ENCODE results near the gene REN. TPM values are rescaled to one million over a fixed set of nuclear protein-coding genes. Genes with fewer than 3 reads are reported as not detected.

Gene REN
- total and polyA plus RNA-seq, 2 of the 8 experiments (the other 6 are each of a cell fraction or from before 2014, with no cell fraction given), result 0.05 TPM; not detected in 1

DNA sequence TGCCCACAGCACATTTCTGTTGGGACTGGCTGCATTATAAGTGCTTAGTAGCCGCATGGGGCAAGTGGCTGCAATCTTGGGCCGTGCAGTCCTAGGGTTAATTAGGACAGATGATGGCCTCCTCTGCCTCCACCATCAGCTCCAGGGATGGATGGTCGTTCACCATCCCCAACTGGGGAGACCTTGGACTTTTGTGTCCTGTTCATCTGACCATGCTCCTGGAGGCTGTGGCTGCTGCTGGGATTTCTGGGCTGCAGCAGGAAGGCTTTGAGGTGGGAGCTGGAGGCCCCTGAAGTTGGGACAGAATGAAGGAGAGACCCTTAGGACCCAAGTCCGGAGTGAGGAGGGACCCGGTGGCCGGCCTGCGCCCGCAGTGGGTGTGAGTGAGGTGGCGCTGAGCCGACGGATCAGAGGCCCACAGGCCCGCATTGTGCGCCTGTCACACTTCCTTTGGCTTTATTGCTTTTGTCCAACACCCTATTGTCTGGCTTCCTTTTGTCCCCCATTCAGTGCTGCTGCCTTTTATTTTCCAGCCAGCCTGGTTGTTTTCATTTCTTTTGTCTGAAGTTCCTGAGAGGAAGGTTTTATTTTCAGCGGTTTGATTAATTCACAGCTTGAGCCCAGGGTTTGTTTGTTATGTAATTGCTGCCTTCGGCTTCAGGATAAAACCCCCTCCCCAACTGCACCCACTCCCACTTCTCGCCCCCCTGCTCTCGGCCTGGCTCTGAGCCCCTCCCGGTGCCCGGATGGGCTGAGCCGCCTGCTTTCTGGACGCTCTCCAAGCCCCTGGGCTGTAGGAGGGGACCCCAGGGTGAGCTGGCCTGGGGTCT lies 57.6 kb downstream of the REN start (continued):
- TF ChIP-seq PHF8 (conservative IDR thresholded peaks at IDR 0.05; ENCODE audit: low read depth, low read length) (no peak), CEBPB (IDR thresholded peaks at IDR 0.05; ENCODE audit: low read depth, low read length) (0 out of 2 replicates have a peak, but pooled peaks have one; percentile 30), POLR2AphosphoS5 (IDR thresholded peaks at IDR 0.05; ENCODE audit: low read depth, low read length) (no peak), CHD2 (IDR thresholded peaks at IDR 0.05; ENCODE audit: low read length) (no peak; the same call in 1 of the 2 replicates), SUZ12 (IDR thresholded peaks at IDR 0.05; ENCODE audit: low read length) (no peak), SIN3A (conservative IDR thresholded peaks at IDR 0.05 in 1 of 2, IDR thresholded peaks at IDR 0.05 in 1 of 2; ENCODE audit: low read depth in 1 of 2, low read length in 2 of 2) (peak; percentile 43 to 82; a peak in 2 of 4 replicates), TEAD4 (IDR thresholded peaks at IDR 0.05; ENCODE audit: low read depth, low read length) (no peak), RAD21 (IDR thresholded peaks at IDR 0.05 in 1 of 2, conservative IDR thresholded peaks at IDR 0.05 in 1 of 2; ENCODE audit: low read depth in 2 of 2, low read length in 2 of 2) (no peak), POLR2A (IDR thresholded peaks at IDR 0.05; ENCODE audit: control extremely low read depth in 1 of 2, low read depth in 2 of 2, low read length in 2 of 2) (no peak), JUN (IDR thresholded peaks at IDR 0.05; ENCODE audit: low read depth, low read length) (no peak), BRCA1 (IDR thresholded peaks at IDR 0.05; ENCODE audit: low read depth, low read length) (no peak), CHD1 (IDR thresholded peaks at IDR 0.05; ENCODE audit: low read depth, low read length) (no peak), BACH1 (IDR thresholded peaks at IDR 0.05; ENCODE audit: low read length) (peak; percentile 3; the same call in 1 of the 2 replicates), YY1 (IDR thresholded peaks at IDR 0.05; ENCODE audit: low read depth, low read length) (0 out of 2 replicates have a peak, but pooled peaks have one; percentile 22), TCF12 (IDR thresholded peaks at IDR 0.05; ENCODE audit: low read depth, low read length) (0 out of 2 replicates have a peak, but pooled peaks have one; percentile 50), SRF (IDR thresholded peaks at IDR 0.05; ENCODE audit: low read depth, low read length) (no peak), CBX5 (IDR thresholded peaks at IDR 0.05; ENCODE audit: low read depth, low read length) (no peak), SIX5 (IDR thresholded peaks at IDR 0.05; ENCODE audit: low read depth, low read length) (no peak), SP4 (IDR thresholded peaks at IDR 0.05; ENCODE audit: low read length) (no peak), TAF1 (IDR thresholded peaks at IDR 0.05; ENCODE audit: low read depth, low read length) (no peak)
- TF ChIP-seq, protein P1, sequence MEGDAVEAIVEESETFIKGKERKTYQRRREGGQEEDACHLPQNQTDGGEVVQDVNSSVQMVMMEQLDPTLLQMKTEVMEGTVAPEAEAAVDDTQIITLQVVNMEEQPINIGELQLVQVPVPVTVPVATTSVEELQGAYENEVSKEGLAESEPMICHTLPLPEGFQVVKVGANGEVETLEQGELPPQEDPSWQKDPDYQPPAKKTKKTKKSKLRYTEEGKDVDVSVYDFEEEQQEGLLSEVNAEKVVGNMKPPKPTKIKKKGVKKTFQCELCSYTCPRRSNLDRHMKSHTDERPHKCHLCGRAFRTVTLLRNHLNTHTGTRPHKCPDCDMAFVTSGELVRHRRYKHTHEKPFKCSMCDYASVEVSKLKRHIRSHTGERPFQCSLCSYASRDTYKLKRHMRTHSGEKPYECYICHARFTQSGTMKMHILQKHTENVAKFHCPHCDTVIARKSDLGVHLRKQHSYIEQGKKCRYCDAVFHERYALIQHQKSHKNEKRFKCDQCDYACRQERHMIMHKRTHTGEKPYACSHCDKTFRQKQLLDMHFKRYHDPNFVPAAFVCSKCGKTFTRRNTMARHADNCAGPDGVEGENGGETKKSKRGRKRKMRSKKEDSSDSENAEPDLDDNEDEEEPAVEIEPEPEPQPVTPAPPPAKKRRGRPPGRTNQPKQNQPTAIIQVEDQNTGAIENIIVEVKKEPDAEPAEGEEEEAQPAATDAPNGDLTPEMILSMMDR (IDR thresholded peaks at IDR 0.05; ENCODE audit: control extremely low read depth in 1 of 3, insufficient read depth in 1 of 3, low read depth in 1 of 3, low read length in 3 of 3), result no peak
- TF ChIP-seq, protein P2, sequence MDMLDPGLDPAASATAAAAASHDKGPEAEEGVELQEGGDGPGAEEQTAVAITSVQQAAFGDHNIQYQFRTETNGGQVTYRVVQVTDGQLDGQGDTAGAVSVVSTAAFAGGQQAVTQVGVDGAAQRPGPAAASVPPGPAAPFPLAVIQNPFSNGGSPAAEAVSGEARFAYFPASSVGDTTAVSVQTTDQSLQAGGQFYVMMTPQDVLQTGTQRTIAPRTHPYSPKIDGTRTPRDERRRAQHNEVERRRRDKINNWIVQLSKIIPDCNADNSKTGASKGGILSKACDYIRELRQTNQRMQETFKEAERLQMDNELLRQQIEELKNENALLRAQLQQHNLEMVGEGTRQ (IDR thresholded peaks at IDR 0.05; ENCODE audit: low read length), result no peak
